K562 (cell line): Measurements from ENCODE around the gene MACROD2. TPM values are rescaled to one million over a fixed set of nuclear protein-coding genes. Genes with fewer than 3 reads are reported as not detected.

Experiments
- ATAC-seq: fragments of 200-7000 bp; cut with Tn5 transposase; 3 replicates; pipeline ENCODE4 v1.9.1; 2020; ENCODE audit warnings: moderate library complexity
- BruUV-seq: library from RNA; stranded (reverse); fragments of 400-500 nt; replicated peaks from 2 replicates; lab custom pipeline; 2021; lab: Mats Ljungman, UMichigan
- CTCF ChIA-PET: fragments of 300-600 bp; formaldehyde crosslinking; extraction: SDS; loops from one replicate; lab custom pipeline; 2021; ENCODE audit warnings: low intra/inter-chr PET ratio; lab: Yijun Ruan, JAX
- POLR2A ChIA-PET: fragments of 300-600, 350-650 bp; sonication (Branson Sonifier 250); formaldehyde crosslinking; extraction: SDS; loops from one replicate; lab custom pipeline; 2021; ENCODE audit warnings: antibody characterized with exemption, inconsistent platforms; lab: Yijun Ruan, JAX
- DNase-seq, 4 experiments: peaks; one replicate each; pipeline versions ENCODE4 v3.0.0 to v3.0.0-alpha.2; 2011 to 2018; ENCODE audit warnings: low spot score in 3 of 4, mixed read lengths in 3 of 4; ENCODE audit errors: extremely low read depth in 1 of 4
- FAIRE-seq: peaks from 2 replicates; lab custom pipeline; 2011; peaks lifted over from hg19 to GRCh38; lab: Jason Lieb, UNC
- H2AFZ ChIP-seq: 2 replicates; pipeline ENCODE4 v1.6.0; 2011; ENCODE audit warnings: low read depth, low read length, control low read depth, inconsistent platforms
- H3K27ac ChIP-seq: fragments of 200-600 bp; 3 replicates; pipeline ENCODE4 v1.8.0; 2011; ENCODE audit warnings: low read depth, mild to moderate bottlenecking, control low read depth, inconsistent platforms, low read length, moderate library complexity, mixed read lengths; ENCODE audit errors: extremely low read depth
- H3K27me3 ChIP-seq, 2 experiments: fragments of 300-600 bp in 1 of 2; 2 replicates in 1 of 2; 3 replicates in 1 of 2; pipeline versions ENCODE4 v1.6.0 to v1.8.0; 2011; ENCODE audit warnings: inconsistent platforms in 2 of 2, low read length in 2 of 2, mild to moderate bottlenecking in 1 of 2, mixed read lengths in 1 of 2, moderate library complexity in 1 of 2; ENCODE audit not compliant: control insufficient read depth in 2 of 2, insufficient read depth in 2 of 2
- H3K36me3 ChIP-seq: fragments of 300-600 bp; 3 replicates; pipeline ENCODE4 v1.8.0; 2011; ENCODE audit warnings: mild to moderate bottlenecking, low read length, inconsistent platforms; ENCODE audit not compliant: control insufficient read depth, insufficient read depth
- H3K4me1 ChIP-seq, 2 experiments: fragments of 200-600 bp in 1 of 2; replicated peaks in 1 of 2; 2 replicates in 1 of 2; 3 replicates in 1 of 2; pipeline versions ENCODE4 v1.5.1 to v1.8.0; 2011; ENCODE audit warnings: inconsistent platforms in 2 of 2, low read length in 2 of 2, mild to moderate bottlenecking in 1 of 2, mixed read lengths in 1 of 2, moderate library complexity in 1 of 2; ENCODE audit not compliant: control insufficient read depth in 2 of 2, insufficient read depth in 2 of 2
- H3K4me2 ChIP-seq: 2 replicates; pipeline ENCODE4 v1.6.1; 2011; ENCODE audit warnings: low read length, control low read depth, inconsistent platforms, mixed read lengths; ENCODE audit not compliant: insufficient read depth
- H3K4me3 ChIP-seq: fragments of 200-600 bp; sonication (generic), shearing (Covaris generic); 2 replicates; pipeline ENCODE4 v1.5.1; 2016; ENCODE audit warnings: control low read depth, inconsistent platforms
- H3K79me2 ChIP-seq: fragments of 200-600 bp; 3 replicates; pipeline ENCODE4 v1.8.0; 2011; ENCODE audit warnings: low read length, inconsistent platforms; ENCODE audit not compliant: control insufficient read depth, insufficient read depth
- H3K9ac ChIP-seq, 2 experiments: 2 replicates each; pipeline versions ENCODE4 v1.6.0 to v1.6.1; 2011; ENCODE audit warnings: low read depth in 2 of 2, low read length in 2 of 2, control low read depth in 1 of 2, inconsistent platforms in 1 of 2, mild to moderate bottlenecking in 1 of 2, mixed read lengths in 1 of 2; ENCODE audit not compliant: insufficient read depth in 1 of 2
- H3K9me1 ChIP-seq: one replicate; pipeline ENCODE4 v1.6.0; 2011; ENCODE audit warnings: inconsistent platforms, mild to moderate bottlenecking, low read length, moderate library complexity; ENCODE audit not compliant: control insufficient read depth, insufficient read depth
- H3K9me3 ChIP-seq: replicated peaks from 2 replicates; pipeline ENCODE4 v1.5.1; 2011; ENCODE audit warnings: low read depth, low read length, inconsistent platforms; ENCODE audit not compliant: control insufficient read depth, insufficient read depth
- H4K20me1 ChIP-seq: replicated peaks from 2 replicates; pipeline ENCODE4 v1.6.1; 2011; ENCODE audit warnings: low read length, inconsistent platforms, mixed read lengths; ENCODE audit not compliant: control insufficient read depth, insufficient read depth
- GTF2B ChIP-seq: IDR thresholded peaks from 2 replicates; pipeline ENCODE4 v1.6.1; 2011; ENCODE audit not compliant: insufficient read length; ENCODE audit errors: extremely low read depth
- IRF1 ChIP-seq: sonication (generic); formaldehyde crosslinking; IDR thresholded peaks from 2 replicates; pipeline ENCODE4 v1.8.0; 2022; ENCODE audit warnings: missing genetic modification reagents, mild to moderate bottlenecking, borderline replicate concordance
- MAFK ChIP-seq: IDR thresholded peaks from 2 replicates; pipeline ENCODE4 v1.6.1; 2011; ENCODE audit warnings: low read length, improper control_type of control experiment
- SMAD3 ChIP-seq: fragments of 450-650 bp; formaldehyde crosslinking; conservative IDR thresholded peaks from 2 replicates; pipeline ENCODE4 v1.4.0; 2020; ENCODE audit warnings: mild to moderate bottlenecking
- THAP12 ChIP-seq: fragments of 250-450 bp; sonication (Bioruptor Pico); IDR thresholded peaks from 2 replicates; pipeline ENCODE4 v1.9.0; 2021; ENCODE audit warnings: mild to moderate bottlenecking, inconsistent platforms
- ZBTB49 ChIP-seq: sonication (generic); formaldehyde crosslinking; IDR thresholded peaks from 2 replicates; pipeline ENCODE4 v1.8.0; 2022; ENCODE audit warnings: missing genetic modification reagents, mild to moderate bottlenecking, borderline replicate concordance
- ZNF224 ChIP-seq: sonication (generic); formaldehyde crosslinking; IDR thresholded peaks from 2 replicates; pipeline ENCODE4 v1.8.0; 2022; ENCODE audit warnings: mild to moderate bottlenecking, missing genetic modification reagents
- in situ Hi-C: fragments of 300-500 bp; cut with MboI; formaldehyde crosslinking; loops from 4 replicates; pipeline ENCODE4 v1.15.0; 2018; ENCODE audit warnings: inconsistent platforms, mixed read lengths
- intact Hi-C: fragments of 100-400 bp; cut with micrococcal nuclease; formaldehyde crosslinking; loops from 2 replicates; pipeline ENCODE4 v1.14.2; 2022
- polyA plus RNA-seq, 8 experiments: library from polyadenylated mRNA; depleted of rRNA in 4 of 8; stranded (reverse) in 5 of 8; unstranded in 3 of 8; fragments of >200 nt; fragmentation: Nextera tagmentation in 2 of 8; fragmentation: Illumina TruSeq in 1 of 8; extraction: Ambion mirVana in 2 of 8; extraction: Trizol in 1 of 8; gene quantifications; 2 replicates each; pipeline versions ENCODE4 v1.2.1 to v1.2.3, GENCODE V29; 2011 to 2014; ENCODE audit warnings: inconsistent platforms in 1 of 8, missing spikeins in 1 of 8
- total RNA-seq, 7 experiments: library from RNA; depleted of rRNA in 6 of 7; stranded (reverse); fragments of >200 nt in 6 of 7; fragmentation: Illumina TruSeq in 2 of 7; extraction: Trizol in 2 of 7; gene quantifications; 2 replicates each; pipeline versions ENCODE4 v1.2.1 to v1.2.3, GENCODE V29; 2011 to 2021; ENCODE audit warnings: low replicate concordance in 1 of 7
- TF ChIP-seq, protein P1 (sequence below): fragments of 450-650 bp; IDR thresholded peaks from 2 replicates; pipeline ENCODE4 v1.6.1; 2016; ENCODE audit warnings: antibody characterized with exemption

MACROD2 gene
- total and polyA plus RNA-seq, 9 of the 15 experiments (the other 6 are each of a cell fraction or from before 2014, with no cell fraction given) = not detected

DNA sequence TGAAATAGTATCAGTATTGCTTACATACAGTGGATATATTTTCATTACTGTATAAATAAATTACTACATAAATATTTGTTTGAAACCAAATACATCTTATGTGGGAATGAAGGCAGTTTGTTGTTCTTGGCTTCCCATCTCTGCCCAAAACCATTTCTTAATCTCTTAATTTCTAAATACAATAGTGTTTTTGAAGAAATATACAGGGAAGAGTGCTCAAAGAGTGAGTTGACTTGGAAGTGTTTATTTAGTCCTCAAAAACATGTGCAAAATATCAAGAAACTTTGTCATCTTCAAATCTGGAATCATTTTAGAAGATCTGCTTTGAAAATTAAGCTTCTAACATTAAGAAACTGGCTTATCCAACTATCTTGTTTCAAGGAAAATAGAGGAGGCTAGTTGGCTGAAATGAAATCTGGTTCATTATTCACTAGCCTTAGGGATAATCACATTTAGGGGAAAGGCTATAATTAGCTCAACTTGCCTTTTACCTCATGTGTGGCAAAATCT is 601.9 kb downstream of the MACROD2 start:
- CTCF ChIA-PET = no interaction called here
- Histone ChIP-seq H4K20me1 (no peaks in the 10 kb centered on the region), H2AFZ (no peak overlapping the region), H3K79me2 (no peaks in the 10 kb centered on the region), H3K9ac (no peak overlapping the region), H3K9me3 (no peaks in the 10 kb centered on the region), H3K9me1 (no peaks in the 10 kb centered on the region), H3K36me3 (no peaks in the 10 kb centered on the region), H3K4me3 (no peak overlapping the region), H3K4me1 (no peaks in the 10 kb centered on the region), H3K4me2 (no peak overlapping the region), H3K27ac (no peak overlapping the region), H3K27me3 (no peaks in the 10 kb centered on the region)
- POLR2A ChIA-PET = no interaction called here
- no TSS peak for BruUV-seq
- DNase-seq = no peak
- FAIRE-seq = no peak
- TF ChIP-seq ZNF224 (CRISPR knock-in tag) = no peak
- TF ChIP-seq, protein P1, sequence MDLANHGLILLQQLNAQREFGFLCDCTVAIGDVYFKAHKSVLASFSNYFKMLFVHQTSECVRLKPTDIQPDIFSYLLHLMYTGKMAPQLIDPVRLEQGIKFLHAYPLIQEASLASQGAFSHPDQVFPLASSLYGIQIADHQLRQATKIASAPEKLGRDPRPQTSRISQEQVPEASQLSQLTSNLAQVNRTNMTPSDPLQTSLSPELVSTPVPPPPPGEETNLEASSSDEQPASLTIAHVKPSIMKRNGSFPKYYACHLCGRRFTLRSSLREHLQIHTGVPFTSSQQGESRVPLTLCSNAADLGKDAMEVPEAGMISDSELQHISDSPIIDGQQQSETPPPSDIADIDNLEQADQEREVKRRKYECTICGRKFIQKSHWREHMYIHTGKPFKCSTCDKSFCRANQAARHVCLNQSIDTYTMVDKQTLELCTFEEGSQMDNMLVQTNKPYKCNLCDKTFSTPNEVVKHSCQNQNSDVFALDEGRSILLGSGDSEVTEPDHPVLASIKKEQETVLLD = no peak
- TF ChIP-seq THAP12 (CRISPR knock-in tag) = no peak
- no peak for TF ChIP-seq ZBTB49
- TF ChIP-seq MAFK = no peak
- TF ChIP-seq SMAD3 = no peak
- no peak for TF ChIP-seq IRF1 (CRISPR knock-in tag)
- no peak for TF ChIP-seq GTF2B
- intact Hi-C loops = no loop called here
- no peak for ATAC-seq
- in situ Hi-C loops = no loop called here
